Gastrocnemius medialis (tissue), 4 donors: Measurements from ENCODE around the gene CARM1. TPM values are rescaled to one million over a fixed set of nuclear protein-coding genes. Genes with fewer than 3 reads are reported as not detected.
A peak's percentile ranks its signal among the peaks of the same experiment; 100 is the strongest.

Source experiments
- ATAC-seq, 2 donors: fragments of 150-250 bp; one replicate each; pipeline ENCODE4 v1.9.1; 2016
- DNase-seq, 2 donors: peaks; one replicate each; pipeline ENCODE4 v3.0.0-alpha.2; 2019
- H3K27ac ChIP-seq, 4 donors: fragments of 200-600 bp; sonication (generic); 1 replicate in 1 of 4; 2 replicates in 3 of 4; pipeline ENCODE4 v1.5.1; 2016 to 2018; ENCODE audit warnings: mild to moderate bottlenecking in 2 of 4, moderate library complexity in 1 of 4
- H3K27me3 ChIP-seq, 3 donors: fragments of 200-600 bp; sonication (generic) in 2 of 3; 1 replicate in 1 of 3; 2 replicates in 2 of 3; pipeline versions ENCODE4 v1.5.1 to v1.6.0; 2016 to 2019; ENCODE audit warnings: mild to moderate bottlenecking in 1 of 3, moderate library complexity in 1 of 3
- H3K36me3 ChIP-seq, 2 donors: fragments of 200-600 bp; sonication (generic) in 1 of 2; one replicate each; pipeline ENCODE4 v1.5.1; 2017 to 2018
- H3K4me1 ChIP-seq, 2 donors: fragments of 200-600 bp; sonication (generic) in 1 of 2; one replicate each; pipeline ENCODE4 v1.5.1; 2016 to 2017; ENCODE audit warnings: mild to moderate bottlenecking in 2 of 2
- H3K4me3 ChIP-seq, 4 donors: fragments of 200-600 bp; sonication (generic) in 3 of 4; 1 replicate in 1 of 4; 2 replicates in 3 of 4; pipeline ENCODE4 v1.5.1; 2016 to 2019; ENCODE audit warnings: mild to moderate bottlenecking in 2 of 4
- H3K9me3 ChIP-seq, 3 donors: fragments of 200-600 bp; sonication (generic) in 2 of 3; 1 replicate in 1 of 3; 2 replicates in 2 of 3; pipeline ENCODE4 v1.5.1; 2016 to 2019
- POLR2A ChIP-seq, 2 donors: fragments of 450-650 bp; IDR thresholded peaks; one replicate each; pipeline ENCODE4 v1.6.1; 2017; ENCODE audit warnings: antibody characterized with exemption in 2 of 2, mild to moderate bottlenecking in 2 of 2, moderate library complexity in 2 of 2
- in situ Hi-C, 4 donors: fragments of 200-750 bp; cut with MboI; loops; one replicate each; pipeline versions ENCODE4 v1.15.0 to v1.8.0; 2017; ENCODE audit warnings: low sequenced_read_pairs in 4 of 4
- intact Hi-C: fragments of 100-400 bp; cut with DNase I; formaldehyde crosslinking; loops from one replicate; pipeline ENCODE4 v1.15.1; 2023; ENCODE audit warnings: low total_unique reads
- total RNA-seq, 4 donors: library from RNA; depleted of rRNA; stranded (reverse); fragments of >200 nt; gene quantifications; one replicate each; pipeline versions ENCODE4 v1.1.0 to v1.2.3, GENCODE V29; 2016
- TF ChIP-seq, protein P1 (sequence below), 5 experiments: fragments of 450-650 bp in 3 of 5; fragments of 200-600 bp in 2 of 5; sonication (generic) in 2 of 5; IDR thresholded peaks in 4 of 5; conservative IDR thresholded peaks in 1 of 5; 1 replicate in 4 of 5; 2 replicates in 1 of 5; pipeline ENCODE4 v1.5.1; 2016 to 2019; ENCODE audit warnings: antibody characterized with exemption in 5 of 5, mild to moderate bottlenecking in 3 of 5, moderate library complexity in 3 of 5

CARM1 gene
- total RNA-seq, 4 donors from 2014 or later: 31.2 to 58.5 (median 53.0) TPM

DNA sequence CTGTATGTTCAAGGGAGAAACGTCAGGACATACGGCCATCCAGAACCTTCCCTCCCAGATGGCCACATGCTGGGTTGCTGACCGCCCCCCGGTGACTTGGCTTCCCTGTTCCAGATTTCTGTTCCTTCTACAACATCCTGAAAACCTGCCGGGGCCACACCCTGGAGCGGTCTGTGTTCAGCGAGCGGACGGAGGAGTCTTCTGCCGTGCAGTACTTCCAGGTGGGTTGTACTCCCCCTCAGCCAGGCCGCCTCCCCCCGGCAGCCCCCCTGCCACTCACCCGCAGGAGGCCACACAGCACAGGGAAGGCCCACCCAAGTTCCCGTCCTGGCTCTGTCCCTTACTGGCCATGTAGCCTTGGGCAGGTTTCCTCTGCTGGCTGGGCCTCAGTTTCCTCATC lies 36.6 kb downstream of the CARM1 start:
- no peak overlapping the region for H3K4me3 ChIP-seq
- peaks cover 4 to 6% of the 10 kb centered on the region in 2 donors for H3K4me1 ChIP-seq
- DNase-seq: no peak
- peak overlapping the region in 1 of 4 donors; percentile 50 for H3K27ac ChIP-seq
- TF ChIP-seq, protein P1, sequence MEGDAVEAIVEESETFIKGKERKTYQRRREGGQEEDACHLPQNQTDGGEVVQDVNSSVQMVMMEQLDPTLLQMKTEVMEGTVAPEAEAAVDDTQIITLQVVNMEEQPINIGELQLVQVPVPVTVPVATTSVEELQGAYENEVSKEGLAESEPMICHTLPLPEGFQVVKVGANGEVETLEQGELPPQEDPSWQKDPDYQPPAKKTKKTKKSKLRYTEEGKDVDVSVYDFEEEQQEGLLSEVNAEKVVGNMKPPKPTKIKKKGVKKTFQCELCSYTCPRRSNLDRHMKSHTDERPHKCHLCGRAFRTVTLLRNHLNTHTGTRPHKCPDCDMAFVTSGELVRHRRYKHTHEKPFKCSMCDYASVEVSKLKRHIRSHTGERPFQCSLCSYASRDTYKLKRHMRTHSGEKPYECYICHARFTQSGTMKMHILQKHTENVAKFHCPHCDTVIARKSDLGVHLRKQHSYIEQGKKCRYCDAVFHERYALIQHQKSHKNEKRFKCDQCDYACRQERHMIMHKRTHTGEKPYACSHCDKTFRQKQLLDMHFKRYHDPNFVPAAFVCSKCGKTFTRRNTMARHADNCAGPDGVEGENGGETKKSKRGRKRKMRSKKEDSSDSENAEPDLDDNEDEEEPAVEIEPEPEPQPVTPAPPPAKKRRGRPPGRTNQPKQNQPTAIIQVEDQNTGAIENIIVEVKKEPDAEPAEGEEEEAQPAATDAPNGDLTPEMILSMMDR (IDR thresholded peaks at IDR 0.05 in 4 of 5, conservative IDR thresholded peaks at IDR 0.05 in 1 of 5): no peak
- no peak for TF ChIP-seq POLR2A (IDR thresholded peaks at IDR 0.05)
- in situ Hi-C loops (no loop called here), intact Hi-C loops (no loop called here)
- peaks cover 0 to 30% of the 10 kb centered on the region in 2 donors for H3K36me3 ChIP-seq
- no peaks in the 10 kb centered on the region for H3K27me3 ChIP-seq
- no peaks in the 10 kb centered on the region for H3K9me3 ChIP-seq
- no peak for ATAC-seq

DNA sequence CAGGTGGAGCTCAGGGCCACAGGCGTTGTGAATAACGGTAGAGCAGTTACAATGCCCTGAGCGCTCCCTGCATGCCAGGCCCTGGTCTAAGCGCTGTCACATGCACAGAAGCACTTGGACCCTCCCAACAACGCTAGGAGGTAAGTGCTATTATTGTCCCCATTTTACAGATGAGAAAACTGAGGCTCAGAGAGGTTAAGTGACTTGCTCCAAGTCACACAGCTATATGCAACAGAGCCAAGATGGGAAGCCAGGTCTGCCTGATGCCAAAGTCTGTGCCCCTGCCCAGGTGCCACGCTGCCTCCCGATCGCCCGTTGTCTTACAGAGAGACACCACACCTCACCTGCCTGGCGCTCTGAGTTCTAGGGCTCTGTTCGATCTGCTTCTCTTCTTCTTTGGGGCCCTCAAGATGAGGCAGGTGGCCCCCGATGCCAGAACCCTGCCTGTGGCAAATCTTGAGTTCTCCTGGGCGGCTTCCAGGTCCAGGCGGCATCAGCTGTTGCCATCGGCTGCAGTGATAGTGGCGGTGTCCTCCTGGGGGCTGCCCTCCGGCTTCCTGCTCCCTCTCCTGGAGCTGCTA lies 37.1 kb downstream of the CARM1 start:
- peaks cover 4 to 6% of the 10 kb centered on the region in 2 donors for H3K4me1 ChIP-seq
- H3K9me3 ChIP-seq: no peaks in the 10 kb centered on the region
- peak overlapping the region in 1 of 4 donors; percentile 50 for H3K27ac ChIP-seq
- H3K27me3 ChIP-seq: no peaks in the 10 kb centered on the region
- TF ChIP-seq, protein P1 (IDR thresholded peaks at IDR 0.05 in 4 of 5, conservative IDR thresholded peaks at IDR 0.05 in 1 of 5): no peak
- TF ChIP-seq POLR2A (IDR thresholded peaks at IDR 0.05): no peak
- DNase-seq (no peak), ATAC-seq (no peak)
- peaks cover 0 to 30% of the 10 kb centered on the region in 2 donors for H3K36me3 ChIP-seq
- in situ Hi-C loops: no loop called here
- no peak overlapping the region for H3K4me3 ChIP-seq
- intact Hi-C loops: no loop called here

DNA sequence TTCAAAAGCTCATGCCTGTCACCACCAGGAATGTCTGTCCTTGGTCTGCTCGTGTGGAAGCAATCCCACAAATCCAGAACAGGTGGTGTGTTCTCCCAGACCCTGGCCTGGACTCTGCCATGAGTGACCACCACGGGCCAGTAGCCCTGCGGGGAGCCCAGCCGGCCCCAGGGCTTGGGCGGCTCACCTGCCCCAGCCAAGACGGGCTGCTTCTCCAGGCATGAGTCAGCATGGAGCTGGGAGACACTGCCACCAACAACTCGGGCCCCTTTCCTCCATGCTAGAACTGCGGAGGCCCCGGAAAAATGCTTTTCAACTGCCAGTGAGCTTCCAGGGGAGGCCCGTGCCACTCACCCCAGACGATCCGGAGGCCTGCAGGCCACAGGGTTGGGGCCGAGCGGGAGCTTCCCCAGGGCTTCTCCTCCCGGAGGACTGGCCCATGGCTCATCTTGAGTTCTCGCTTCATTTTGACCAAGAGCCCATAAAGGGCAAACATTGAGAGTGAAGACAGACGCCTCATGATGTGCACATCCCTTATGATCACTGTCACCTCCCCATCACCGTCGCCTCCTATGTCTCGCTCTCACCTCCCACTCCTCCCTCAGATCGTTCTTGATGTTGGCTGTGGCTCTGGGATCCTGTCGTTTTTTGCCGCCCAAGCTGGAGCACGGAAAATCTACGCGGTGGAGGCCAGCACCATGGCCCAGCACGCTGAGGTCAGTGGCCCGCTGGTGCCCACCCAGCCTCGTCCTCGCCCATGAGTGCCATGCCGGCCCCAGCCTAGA lies 40.4 kb downstream of the CARM1 start:
- ATAC-seq (peak; percentile 50 to 77), DNase-seq (peak in 1 of 2 donors; percentile 62)
- Histone ChIP-seq H3K27ac (peak overlapping the region; percentile 78 to 90 (median 82)), H3K9me3 (no peaks in the 10 kb centered on the region), H3K36me3 (peaks cover 0 to 46% of the 10 kb centered on the region in 2 donors), H3K4me3 (no peak overlapping the region), H3K4me1 (peaks cover 21 to 22% of the 10 kb centered on the region in 2 donors), H3K27me3 (no peaks in the 10 kb centered on the region)
- TF ChIP-seq, protein P1 (IDR thresholded peaks at IDR 0.05 in 4 of 5, conservative IDR thresholded peaks at IDR 0.05 in 1 of 5): no peak
- TF ChIP-seq POLR2A (IDR thresholded peaks at IDR 0.05): no peak
- in situ Hi-C loops: no loop called here
- intact Hi-C loops: loop anchor here (5.0 kb wide), 1 partner anchor 39 kb away; the partner anchor contains the start of gene CARM1

DNA sequence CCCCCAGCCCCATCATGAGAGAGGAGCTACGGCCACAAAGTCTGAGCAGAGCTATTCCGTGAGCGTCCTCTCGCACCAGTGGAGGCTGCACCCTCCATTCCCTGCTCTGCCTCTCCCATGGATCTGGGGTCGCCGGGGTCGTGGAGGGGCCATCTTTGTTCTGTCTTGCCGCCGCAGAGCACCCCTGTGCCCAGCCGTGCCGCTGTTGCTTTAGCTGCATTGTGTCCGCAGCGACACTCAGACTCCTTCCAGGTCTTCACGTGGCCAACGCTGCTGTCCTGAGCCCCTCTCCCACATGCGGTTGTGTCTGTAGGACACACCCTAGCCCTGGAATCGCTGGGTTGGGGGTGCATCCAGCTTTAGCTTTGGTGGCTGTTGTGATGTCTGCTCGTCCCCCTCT lies 41.3 kb downstream of the CARM1 start:
- intact Hi-C loops (loop anchor here (5.0 kb wide), 1 partner anchor 40 kb away; the partner anchor contains the start of gene CARM1), in situ Hi-C loops (no loop called here)
- Histone ChIP-seq H3K27me3 (no peaks in the 10 kb centered on the region), H3K36me3 (peaks cover 0 to 45% of the 10 kb centered on the region in 2 donors), H3K27ac (peak overlapping the region; percentile 78 to 90 (median 82)), H3K9me3 (no peaks in the 10 kb centered on the region), H3K4me1 (peaks cover 21 to 22% of the 10 kb centered on the region in 2 donors), H3K4me3 (no peak overlapping the region)
- TF ChIP-seq, protein P1 (IDR thresholded peaks at IDR 0.05 in 4 of 5, conservative IDR thresholded peaks at IDR 0.05 in 1 of 5): no peak
- TF ChIP-seq POLR2A (IDR thresholded peaks at IDR 0.05): no peak
- ATAC-seq: no peak
- DNase-seq: no peak
